Activated CD4-positive, CD25-positive, alpha-beta regulatory T cell treated with anti-CD3 and anti-CD28 coated beads, Interleukin-2, amount 50 U/mL, for 24 hours (primary cell): ENCODE results near the gene ACTR6.

Experiments used
- ATAC-seq, 2 donors: fragments of 150-1000 bp; cut with Tn5 transposase; one replicate each; pipeline ENCODE4 v1.10.0; 2021; ENCODE audit warnings: mild to moderate bottlenecking in 1 of 2, moderate library complexity in 1 of 2

The ACTR6 gene

GRCh38 chr12:100267603-100268281 is 67.1 kb downstream of the ACTR6 start:
- ATAC-seq, result no peak

GRCh38 chr12:100268835-100269564 is 68.4 kb downstream of the ACTR6 start:
- ATAC-seq, result no peak

- ATAC-seq, result no peak
These were observed 73.2 kb downstream of the ACTR6 start for GRCh38 chr12:100273782-100274181.
